Measurements from ENCODE around the gene NPDC1.
"Not testable (repeated sequence)": the region's sequence is repeated elsewhere in the genome, so short reads cannot be mapped to it uniquely, and the experiment has no call there.

The NPDC1 gene

DNA sequence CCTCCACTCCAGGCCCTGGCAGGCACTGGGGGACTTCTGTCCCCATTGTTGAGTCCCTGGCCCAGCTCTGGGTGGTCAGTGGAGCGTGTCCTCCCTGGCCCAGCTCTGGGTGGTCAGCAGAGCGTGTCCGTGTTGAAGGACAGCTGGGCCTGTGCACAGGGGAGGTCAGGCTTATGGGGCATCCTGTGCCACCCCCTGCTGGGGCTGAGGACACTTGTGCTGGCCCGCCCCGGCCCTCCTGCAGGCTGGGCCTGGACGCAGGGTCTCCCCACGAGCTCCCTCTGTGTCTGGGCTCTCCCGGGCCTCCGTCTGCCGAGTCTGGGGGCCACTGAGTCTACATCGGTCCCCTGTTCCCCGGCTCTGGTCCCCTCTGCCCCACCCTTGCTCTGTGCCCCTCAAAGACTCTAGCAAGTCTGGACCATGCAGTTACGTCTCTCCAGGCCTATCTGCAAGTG lies 38.1 kb downstream of the NPDC1 start:
- no peak overlapping the region for H3K4me3 ChIP-seq (ENCODE audit: low read depth, low read length)
- TF ChIP-seq, protein P1, sequence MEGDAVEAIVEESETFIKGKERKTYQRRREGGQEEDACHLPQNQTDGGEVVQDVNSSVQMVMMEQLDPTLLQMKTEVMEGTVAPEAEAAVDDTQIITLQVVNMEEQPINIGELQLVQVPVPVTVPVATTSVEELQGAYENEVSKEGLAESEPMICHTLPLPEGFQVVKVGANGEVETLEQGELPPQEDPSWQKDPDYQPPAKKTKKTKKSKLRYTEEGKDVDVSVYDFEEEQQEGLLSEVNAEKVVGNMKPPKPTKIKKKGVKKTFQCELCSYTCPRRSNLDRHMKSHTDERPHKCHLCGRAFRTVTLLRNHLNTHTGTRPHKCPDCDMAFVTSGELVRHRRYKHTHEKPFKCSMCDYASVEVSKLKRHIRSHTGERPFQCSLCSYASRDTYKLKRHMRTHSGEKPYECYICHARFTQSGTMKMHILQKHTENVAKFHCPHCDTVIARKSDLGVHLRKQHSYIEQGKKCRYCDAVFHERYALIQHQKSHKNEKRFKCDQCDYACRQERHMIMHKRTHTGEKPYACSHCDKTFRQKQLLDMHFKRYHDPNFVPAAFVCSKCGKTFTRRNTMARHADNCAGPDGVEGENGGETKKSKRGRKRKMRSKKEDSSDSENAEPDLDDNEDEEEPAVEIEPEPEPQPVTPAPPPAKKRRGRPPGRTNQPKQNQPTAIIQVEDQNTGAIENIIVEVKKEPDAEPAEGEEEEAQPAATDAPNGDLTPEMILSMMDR (conservative IDR thresholded peaks at IDR 0.05; ENCODE audit: low read depth, low read length) = no peak
- DNase-seq (ENCODE audit: low read depth) = no peak

DNA sequence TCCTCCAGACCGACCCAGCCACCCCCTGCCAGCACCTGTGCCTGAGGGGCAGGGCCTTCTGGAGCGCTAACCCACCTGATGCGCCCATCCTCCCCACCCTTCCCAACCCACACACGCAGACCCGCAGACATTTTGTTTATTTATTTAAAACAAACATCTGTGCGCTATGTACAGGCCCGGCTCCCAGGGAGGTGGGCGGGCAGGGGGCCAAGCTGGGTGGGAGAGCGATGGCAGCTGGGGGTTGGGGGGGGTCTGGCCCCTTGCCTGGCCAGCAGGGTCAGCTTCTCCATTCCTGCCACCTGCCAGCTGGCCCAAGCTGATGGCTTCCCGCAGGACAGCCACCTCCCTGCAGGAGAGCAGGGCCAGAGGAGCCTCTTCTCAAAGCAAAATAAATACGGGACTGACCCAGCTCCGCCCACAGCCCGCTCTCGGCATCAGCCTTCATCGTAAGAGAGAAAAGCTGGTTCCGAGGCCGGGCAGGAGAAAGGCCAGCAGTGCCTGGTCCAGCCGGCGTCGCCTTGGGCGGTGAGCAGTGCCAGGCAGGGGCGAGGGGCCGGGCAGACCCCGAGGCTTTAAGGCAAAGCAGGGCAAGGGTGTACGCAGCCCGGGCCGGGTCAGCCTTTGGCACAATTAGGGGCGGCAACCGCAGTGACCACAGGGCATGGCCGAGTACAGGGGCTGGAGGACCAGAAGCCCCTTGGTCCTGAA lies 38.7 kb downstream of the NPDC1 start:
- TF ChIP-seq, protein P1 (conservative IDR thresholded peaks at IDR 0.05; ENCODE audit: low read depth, low read length) = no peak
- peak; percentile 58 for DNase-seq (ENCODE audit: low read depth)
- no peak overlapping the region for H3K4me3 ChIP-seq (ENCODE audit: low read depth, low read length)

DNA sequence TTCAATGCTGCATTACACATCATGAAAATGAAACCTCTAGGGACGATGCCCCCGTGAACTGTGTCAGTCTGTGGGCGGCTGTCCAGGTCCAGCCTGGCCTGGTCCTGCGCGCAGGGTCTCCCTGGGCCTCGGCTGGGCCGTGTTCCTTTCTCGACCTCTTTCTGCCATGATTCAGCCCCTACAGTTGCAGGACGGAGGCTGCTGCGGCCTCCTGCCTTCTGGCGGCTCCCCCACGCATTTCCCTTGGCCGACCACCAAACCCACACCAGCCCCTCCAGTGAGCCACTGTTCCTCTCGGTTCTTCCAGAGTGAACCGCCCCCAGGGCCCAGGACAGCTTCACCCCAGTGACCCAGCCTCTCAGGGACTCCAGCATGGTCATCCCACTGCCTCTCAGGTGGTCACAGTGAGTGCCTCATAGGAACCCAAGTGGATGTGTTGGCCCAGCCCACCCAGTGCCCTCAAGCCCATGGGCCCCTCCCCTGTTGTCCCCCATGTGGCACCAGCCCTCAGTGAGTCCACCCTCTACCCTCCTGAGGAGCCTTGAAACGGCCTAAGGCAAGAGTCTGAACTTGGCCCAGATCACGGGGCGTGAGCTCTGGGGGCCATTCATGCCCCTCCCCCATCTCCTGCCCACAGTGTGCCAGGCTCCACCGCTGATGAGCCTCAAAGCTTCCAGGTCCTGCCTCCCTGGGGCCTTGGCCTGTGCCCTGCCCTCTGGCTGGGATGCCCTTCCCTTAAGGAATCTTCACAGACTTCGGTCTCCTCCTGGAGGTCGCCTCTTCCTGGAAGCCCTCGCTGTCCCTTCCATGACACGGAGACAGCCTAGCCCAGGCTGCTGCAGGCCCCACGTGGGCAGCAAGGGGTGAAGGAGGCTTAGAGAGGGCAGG lies 39.6 kb downstream of the NPDC1 start:
- H3K4me3 ChIP-seq (ENCODE audit: low read depth, low read length) = no peak overlapping the region
- peak; percentile 39 for DNase-seq (ENCODE audit: low read depth)

DNA sequence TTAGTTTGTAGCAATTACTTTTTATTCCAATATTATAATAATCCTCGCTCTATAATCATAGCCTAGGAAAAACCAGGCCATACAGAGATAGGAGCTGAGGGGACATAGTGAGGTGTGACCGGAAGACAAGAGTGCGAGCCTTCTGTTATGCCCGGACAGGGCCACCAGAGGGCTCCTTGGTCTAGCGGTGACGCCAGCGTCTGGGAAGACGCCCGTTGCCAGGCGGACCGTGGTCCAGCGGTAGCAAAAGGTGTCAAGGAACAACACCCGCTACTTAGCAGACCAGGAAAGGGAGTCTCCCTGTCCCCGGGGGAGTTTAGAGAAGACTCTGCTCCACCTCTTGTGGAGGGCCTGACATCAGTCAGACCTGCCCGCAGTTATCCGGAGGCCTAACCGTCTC lies 41.7 kb downstream of the NPDC1 start:
- not testable (repeated sequence) for DNase-seq (ENCODE audit: low read depth); H3K4me3 ChIP-seq (ENCODE audit: low read depth, low read length)
- TF ChIP-seq, protein P1 (conservative IDR thresholded peaks at IDR 0.05; ENCODE audit: low read depth, low read length) = peak; percentile 40

More for the DNA sequence above, 39.6 kb downstream of the NPDC1 start:
- TF ChIP-seq, protein P1 (conservative IDR thresholded peaks at IDR 0.05; ENCODE audit: low read depth, low read length) = no peak

DNA sequence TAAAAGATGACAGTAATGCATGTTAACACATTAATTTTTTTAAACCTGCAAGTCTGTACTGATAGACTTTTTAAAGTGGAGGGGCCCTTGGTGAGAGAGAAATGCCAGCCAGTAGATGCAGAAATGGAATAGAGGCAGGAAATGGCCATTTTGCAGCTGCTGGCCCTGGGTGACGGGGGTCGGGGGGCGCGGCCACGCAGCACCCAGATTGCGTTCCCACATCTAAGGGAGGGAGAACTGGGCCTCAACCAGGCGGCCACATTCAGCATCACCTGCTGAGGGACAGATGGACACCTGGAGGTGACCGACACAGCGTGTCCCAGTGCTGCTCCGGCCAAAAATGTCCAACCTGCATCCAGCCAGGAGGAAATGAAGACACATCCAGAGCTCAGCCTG lies 43.3 kb downstream of the NPDC1 start:
- no peak overlapping the region for H3K4me3 ChIP-seq (ENCODE audit: low read depth, low read length)
- TF ChIP-seq, protein P1 (conservative IDR thresholded peaks at IDR 0.05; ENCODE audit: low read depth, low read length) = no peak
- DNase-seq (ENCODE audit: low read depth) = no peak

DNA sequence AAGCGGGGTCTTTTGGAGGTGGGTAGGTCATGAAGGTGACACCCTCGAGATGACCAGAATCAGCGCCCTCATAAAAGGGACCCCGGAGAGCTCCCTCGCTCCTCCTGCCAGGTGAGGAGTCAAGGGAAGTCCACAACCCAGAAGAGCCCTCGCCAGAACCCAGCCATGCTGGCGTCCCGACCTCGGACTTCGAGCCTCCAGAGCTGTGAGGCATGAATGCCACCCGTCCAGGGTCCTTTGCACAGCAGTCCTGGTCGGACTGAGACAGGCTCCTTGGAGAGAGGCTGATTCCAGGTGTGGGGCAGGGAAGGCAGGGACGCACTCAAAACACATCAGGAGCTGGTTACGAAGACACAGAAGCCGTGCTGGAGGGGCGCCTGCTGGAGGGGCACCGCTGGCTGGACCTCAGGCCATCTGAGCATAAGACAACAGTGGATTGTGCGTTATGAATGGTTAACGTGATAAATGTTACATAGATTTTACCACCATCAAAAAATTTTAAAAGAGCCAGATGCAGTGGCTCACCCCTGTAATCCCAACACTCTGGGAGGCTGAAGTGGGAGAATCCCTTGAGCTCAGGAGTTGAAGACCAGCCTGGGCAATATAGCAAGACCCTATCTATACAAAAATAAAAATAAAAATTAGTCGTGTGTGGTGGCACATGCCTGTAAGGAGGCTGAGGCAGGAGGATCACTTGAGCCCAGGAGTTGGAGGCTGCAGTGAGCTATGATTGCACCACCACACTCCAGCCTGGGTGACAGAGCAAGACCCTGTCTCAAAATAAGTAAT lies 43.9 kb downstream of the NPDC1 start:
- H3K4me3 ChIP-seq (ENCODE audit: low read depth, low read length) = no peak overlapping the region
- TF ChIP-seq, protein P1 (conservative IDR thresholded peaks at IDR 0.05; ENCODE audit: low read depth, low read length) = no peak
- no peak for DNase-seq (ENCODE audit: low read depth)
